SK-N-MC (cell line): Measurements from ENCODE around the gene COL13A1.

Source experiments
- EZH2 ChIP-seq: fragments of 200-600 bp; sonication (generic); IDR thresholded peaks from one replicate; pipeline ENCODE4 v1.6.1; 2017; ENCODE audit warnings: antibody characterized with exemption
- POLR2AphosphoS5 ChIP-seq: IDR thresholded peaks from 2 replicates; pipeline ENCODE4 v1.6.1; 2012; ENCODE audit warnings: mild to moderate bottlenecking, low read depth, low read length, borderline replicate concordance

- TF ChIP-seq POLR2AphosphoS5: no peak
- TF ChIP-seq EZH2: no peak
These were observed 112.1 kb downstream of the COL13A1 start for GRCh38 chr10:69913606-69914382.
